ENCODE measurements around the gene SYNDIG1. TPM values are rescaled to one million over a fixed set of nuclear protein-coding genes. Genes with fewer than 3 reads are reported as not detected.
A peak's percentile ranks its signal among the peaks of the same experiment; 100 is the strongest.

SYNDIG1 gene
- total RNA-seq, 1 experiment from 2014 or later, result 5.4 TPM

- no CpG with 5 or more reads among the region's 10 CpGs for WGBS (ENCODE audit: extremely low coverage, insufficient read length, low lambda C conversion rate)
- Histone ChIP-seq H2BK15ac (ENCODE audit: low read depth, low read length) (no peak overlapping the region), H3K14ac (ENCODE audit: insufficient read depth, low read length) (no peak overlapping the region), H2BK120ac (ENCODE audit: low read depth, low read length, poor library complexity, severe bottlenecking) (no peak overlapping the region), H2BK5ac (ENCODE audit: insufficient read length, low read length) (no peak overlapping the region), H2AK5ac (ENCODE audit: insufficient read length, low read length) (no peak overlapping the region), H3K23ac (ENCODE audit: insufficient read length, low read depth, low read length) (no peak overlapping the region), H3K79me2 (ENCODE audit: insufficient read depth, low read length) (no peaks in the 10 kb centered on the region), H3K56ac (ENCODE audit: insufficient read length, low read depth, low read length) (no peak overlapping the region), H3K4me1 (ENCODE audit: insufficient read depth, low read length) (no peaks in the 10 kb centered on the region), H2AFZ (ENCODE audit: low read length) (no peak overlapping the region), H3T11ph (ENCODE audit: low read length) (no peak overlapping the region), H3K79me1 (ENCODE audit: insufficient read depth, low read depth, low read length, poor library complexity, severe bottlenecking) (no peaks in the 10 kb centered on the region), H4K91ac (ENCODE audit: insufficient read length, low read depth, low read length) (no peak overlapping the region), H3K27ac (ENCODE audit: insufficient read length, low read depth, low read length) (no peak overlapping the region), H3K9ac (ENCODE audit: extremely low read depth, insufficient read length, low read length) (no peak overlapping the region), H3K4me2 (ENCODE audit: insufficient read depth, insufficient read length, low read length) (no peak overlapping the region), H2BK20ac (ENCODE audit: low read depth, low read length, poor library complexity, severe bottlenecking) (no peak overlapping the region), H3K27me3 (ENCODE audit: insufficient read depth, low read length) (no peaks in the 10 kb centered on the region), H4K5ac (ENCODE audit: insufficient read length, low read depth, low read length) (no peak overlapping the region), H4K8ac (replicated peaks; ENCODE audit: insufficient read length, low read depth, low read length) (no peak overlapping the region), H3K4ac (ENCODE audit: low read depth, low read length) (no peak overlapping the region), H3K18ac (ENCODE audit: insufficient read length, low read depth, low read length) (peak overlapping the region; percentile 21), H3K9me3 (ENCODE audit: control insufficient read depth, low read depth, low read length) (no peaks in the 10 kb centered on the region), H2BK12ac (ENCODE audit: insufficient read length, low read depth, low read length) (no peak overlapping the region), H4K20me1 (ENCODE audit: control insufficient read depth, insufficient read depth, insufficient read length) (no peaks in the 10 kb centered on the region), H3K23me2 (ENCODE audit: insufficient read length, low read depth, low read length, poor library complexity, severe bottlenecking) (no peaks in the 10 kb centered on the region)
- no peaks in the 10 kb centered on the region; a peak in 1 of 7 replicates for H3K36me3 Mint-ChIP-seq (ENCODE audit: insufficient read depth in 1 of 3, low read depth in 3 of 3)
- no peak overlapping the region for H3K27ac Mint-ChIP-seq
- H3K4me3 Mint-ChIP-seq, result no peak overlapping the region
- TF ChIP-seq, protein P1, sequence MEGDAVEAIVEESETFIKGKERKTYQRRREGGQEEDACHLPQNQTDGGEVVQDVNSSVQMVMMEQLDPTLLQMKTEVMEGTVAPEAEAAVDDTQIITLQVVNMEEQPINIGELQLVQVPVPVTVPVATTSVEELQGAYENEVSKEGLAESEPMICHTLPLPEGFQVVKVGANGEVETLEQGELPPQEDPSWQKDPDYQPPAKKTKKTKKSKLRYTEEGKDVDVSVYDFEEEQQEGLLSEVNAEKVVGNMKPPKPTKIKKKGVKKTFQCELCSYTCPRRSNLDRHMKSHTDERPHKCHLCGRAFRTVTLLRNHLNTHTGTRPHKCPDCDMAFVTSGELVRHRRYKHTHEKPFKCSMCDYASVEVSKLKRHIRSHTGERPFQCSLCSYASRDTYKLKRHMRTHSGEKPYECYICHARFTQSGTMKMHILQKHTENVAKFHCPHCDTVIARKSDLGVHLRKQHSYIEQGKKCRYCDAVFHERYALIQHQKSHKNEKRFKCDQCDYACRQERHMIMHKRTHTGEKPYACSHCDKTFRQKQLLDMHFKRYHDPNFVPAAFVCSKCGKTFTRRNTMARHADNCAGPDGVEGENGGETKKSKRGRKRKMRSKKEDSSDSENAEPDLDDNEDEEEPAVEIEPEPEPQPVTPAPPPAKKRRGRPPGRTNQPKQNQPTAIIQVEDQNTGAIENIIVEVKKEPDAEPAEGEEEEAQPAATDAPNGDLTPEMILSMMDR (conservative IDR thresholded peaks at IDR 0.05), result no peak
- no peak for DNase-seq
- peaks cover 0 to 4% of the 10 kb centered on the region in 2 experiments; a peak in 1 of 5 replicates for H3K9me3 Mint-ChIP-seq
- no peaks in the 10 kb centered on the region for H3K27me3 Mint-ChIP-seq (ENCODE audit: low read depth)
- H3K4me1 Mint-ChIP-seq, result no peaks in the 10 kb centered on the region
Observed at GRCh38 chr20:24646321-24646720, 176.9 kb downstream of the SYNDIG1 start.
